GM08714 (cell line): Measurements from ENCODE around the gene CILP.
A peak's percentile ranks its signal among the peaks of the same experiment; 100 is the strongest.
"Not testable (repeated sequence)": the region's sequence is repeated elsewhere in the genome, so short reads cannot be mapped to it uniquely, and the experiment has no call there.

Source experiments
- H3K4me3 ChIP-seq: fragments of 200-500 bp; sonication (Bioruptor generic); 2 replicates; pipeline ENCODE4 v1.5.1; 2014; ENCODE audit warnings: mild to moderate bottlenecking, low read length, inconsistent platforms
- ZNF274 ChIP-seq: IDR thresholded peaks from 2 replicates; pipeline ENCODE4 v1.6.1; 2012; ENCODE audit warnings: mild to moderate bottlenecking, low read depth, low read length

CILP gene

GRCh38 chr15:65194826-65195547 is 16.3 kb downstream of the CILP start:
- TF ChIP-seq ZNF274: no peak
- no peak overlapping the region for H3K4me3 ChIP-seq

DNA sequence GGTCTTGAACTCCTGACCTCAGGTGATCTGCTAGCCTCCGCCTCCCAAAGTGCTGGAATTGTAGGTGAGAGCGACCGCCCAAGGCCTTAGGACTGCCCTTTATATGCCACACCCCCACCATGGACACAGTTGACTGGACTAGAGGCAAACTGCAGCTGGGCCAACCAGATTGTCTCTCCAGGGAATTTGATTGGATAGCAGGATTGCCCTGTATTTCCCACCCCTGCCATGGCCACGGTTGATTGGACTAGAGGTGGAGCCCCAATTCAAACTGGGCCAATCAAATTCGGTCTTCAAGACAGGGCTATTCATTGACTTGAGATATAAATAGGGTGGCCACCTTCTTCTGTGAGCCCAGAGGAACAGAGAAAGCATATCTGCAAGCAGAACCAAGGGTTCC is 19.3 kb downstream of the CILP start:
- no peak for TF ChIP-seq ZNF274

DNA sequence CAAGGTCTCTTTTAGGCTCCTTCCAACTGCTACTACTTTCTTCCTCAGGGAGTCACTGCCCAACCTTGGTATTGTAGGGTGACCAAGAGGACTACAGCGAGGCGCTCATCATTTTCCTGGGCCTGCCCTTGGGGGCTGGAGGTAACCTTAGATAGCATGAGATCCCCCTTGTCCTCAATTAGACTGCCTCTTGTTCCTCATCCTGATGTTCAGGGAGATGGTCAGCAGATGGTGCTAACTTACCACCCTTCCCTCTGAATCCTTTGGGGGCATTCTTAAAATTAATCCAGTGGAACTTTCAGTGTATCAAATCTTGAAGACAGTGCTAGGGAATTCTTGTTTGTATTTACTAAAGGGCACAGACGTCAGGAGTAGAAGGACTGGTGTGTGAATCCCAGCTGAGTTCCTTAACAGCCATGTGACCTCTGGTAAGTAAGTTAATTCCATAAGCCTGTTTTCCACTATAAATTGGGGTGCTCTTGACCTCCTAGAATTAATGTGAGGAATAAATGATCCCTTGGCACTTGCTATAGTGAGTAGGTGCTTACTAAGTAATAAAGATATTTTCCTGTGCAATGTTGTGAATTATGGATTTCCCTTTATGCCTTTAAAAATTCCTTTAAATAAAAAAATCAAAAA is 22.1 kb downstream of the CILP start:
- no peak overlapping the region for H3K4me3 ChIP-seq
- no peak for TF ChIP-seq ZNF274

More for the DNA sequence above, 19.3 kb downstream of the CILP start:
- H3K4me3 ChIP-seq: no peak overlapping the region

- H3K4me3 ChIP-seq: not testable (repeated sequence)
Observed at GRCh38 chr15:65188472-65188871, 22.8 kb downstream of the CILP start.

- peak within 1 kb of the TSS; percentile 74 for H3K4me3 ChIP-seq
- TF ChIP-seq ZNF274: no peak
Observed at GRCh38 chr15:65184868-65185717, 26.2 kb downstream of the CILP start, which contains the start of gene CLPX. Gene CLPX, minus strand, starts transcription at chr15:65185342. Its CDS starts 189 bp downstream, at chr15:65185153.

GRCh38 chr15:65184305-65184867 is 26.9 kb downstream of the CILP start:
- TF ChIP-seq ZNF274: no peak
- peak overlapping the region; percentile 74 for H3K4me3 ChIP-seq

- TF ChIP-seq ZNF274: no peak
- peak overlapping the region; percentile 74; the same call in 1 of the 2 replicates for H3K4me3 ChIP-seq
Observed at GRCh38 chr15:65183865-65184159, 27.5 kb downstream of the CILP start.

- H3K4me3 ChIP-seq: no peak overlapping the region; the same call in 1 of the 2 replicates
Observed at GRCh38 chr15:65182538-65182937, 28.7 kb downstream of the CILP start.

GRCh38 chr15:65181582-65182353 is 29.5 kb downstream of the CILP start:
- not testable (repeated sequence) for H3K4me3 ChIP-seq

More at GRCh38 chr15:65182538-65182937, 28.7 kb downstream of the CILP start:
- no peak for TF ChIP-seq ZNF274

DNA sequence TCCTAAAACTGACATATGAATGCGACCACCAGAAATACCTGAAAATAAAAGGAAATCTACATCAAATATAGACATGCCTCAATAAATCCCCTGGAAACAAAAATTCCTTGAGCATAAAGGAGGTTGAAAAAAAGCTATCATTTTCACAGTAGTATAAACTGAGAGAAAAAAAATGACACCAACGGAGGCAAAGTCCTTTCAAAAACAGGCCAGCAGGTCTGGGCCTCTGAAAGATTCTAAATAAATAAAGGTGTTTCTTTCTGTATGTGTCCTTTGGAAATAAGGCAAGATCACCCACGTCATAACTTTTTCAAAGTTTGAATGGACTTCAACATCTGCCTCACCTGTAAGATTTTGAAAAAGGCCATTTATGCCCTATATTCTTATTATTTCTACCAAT is 31.1 kb downstream of the CILP start:
- TF ChIP-seq ZNF274: no peak
- H3K4me3 ChIP-seq: no peak overlapping the region

- no peak for TF ChIP-seq ZNF274
Observed at GRCh38 chr15:65177901-65178300, 33.4 kb downstream of the CILP start.

GRCh38 chr15:65176056-65176455 is 35.2 kb downstream of the CILP start:
- no peak for TF ChIP-seq ZNF274
- no peak overlapping the region for H3K4me3 ChIP-seq

More at GRCh38 chr15:65177901-65178300, 33.4 kb downstream of the CILP start:
- no peak overlapping the region for H3K4me3 ChIP-seq

DNA sequence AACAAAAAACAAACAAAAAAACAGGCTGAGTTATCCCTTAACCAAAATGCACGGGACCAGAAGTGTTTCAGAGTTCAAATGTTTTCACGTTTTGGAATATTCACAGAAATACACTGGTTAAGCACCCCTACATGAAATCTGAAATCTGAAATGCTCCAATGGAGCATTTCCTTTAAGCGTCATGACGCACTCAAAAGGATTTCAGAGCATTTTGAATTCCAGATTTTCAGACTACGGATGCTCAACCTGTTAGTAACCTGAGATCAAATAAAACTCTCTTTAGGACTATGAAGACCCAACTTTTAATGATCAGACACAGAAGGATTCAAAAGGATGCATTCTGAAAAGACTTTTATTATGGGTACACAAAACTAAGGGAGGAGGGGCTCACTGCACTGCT is 35.8 kb downstream of the CILP start:
- no peak for TF ChIP-seq ZNF274
- H3K4me3 ChIP-seq: no peak overlapping the region

DNA sequence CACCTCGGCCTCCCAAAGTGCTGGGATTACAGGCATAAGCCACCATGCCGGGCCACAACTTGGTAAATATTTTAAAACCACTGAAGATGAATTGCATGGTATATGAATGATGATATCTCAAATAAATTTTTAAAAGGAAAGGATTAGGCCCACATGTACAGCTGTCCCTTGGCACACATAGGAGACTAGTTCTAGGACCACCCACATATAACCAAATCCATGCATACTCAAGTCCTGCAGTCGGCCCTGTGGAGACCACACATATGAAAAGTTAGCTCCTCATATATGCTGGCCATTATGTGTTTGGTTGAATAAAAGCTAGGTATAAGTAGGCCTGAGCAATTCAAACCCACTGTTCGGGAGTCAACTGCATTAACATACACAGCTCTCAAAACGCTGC is 36.8 kb downstream of the CILP start:
- no peak for TF ChIP-seq ZNF274
- no peak overlapping the region for H3K4me3 ChIP-seq
